EH (cell line): Measurements from ENCODE around the gene CGRRF1.
A peak's percentile ranks its signal among the peaks of the same experiment; 100 is the strongest.

Experiments
- DNase-seq: peaks from one replicate; pipeline ENCODE4 v3.0.0-alpha.2; 2015; ENCODE audit warnings: low read depth

CGRRF1 gene

GRCh38 chr14:54577977-54578376 is 68.3 kb downstream of the CGRRF1 start:
- DNase-seq, result peak; percentile 86

GRCh38 chr14:54579621-54580020 is 69.9 kb downstream of the CGRRF1 start:
- DNase-seq, result peak; percentile 79

GRCh38 chr14:54580933-54581332 is 71.2 kb downstream of the CGRRF1 start:
- no peak for DNase-seq

GRCh38 chr14:54582334-54582733 is 72.6 kb downstream of the CGRRF1 start:
- DNase-seq, result no peak

GRCh38 chr14:54584097-54584496 is 74.4 kb downstream of the CGRRF1 start:
- DNase-seq, result no peak

- DNase-seq, result no peak
Measured at GRCh38 chr14:54585214-54585613, 75.5 kb downstream of the CGRRF1 start.
